SK-N-SH (cell line): ENCODE data around the gene XXYLT1. TPM values are rescaled to one million over a fixed set of nuclear protein-coding genes. Genes with fewer than 3 reads are reported as not detected.

Experiments
- CTCF ChIA-PET: fragments of 300-600, 350-600 bp; formaldehyde crosslinking; extraction: SDS; loops from one replicate; lab custom pipeline; 2021; lab: Yijun Ruan, JAX
- POLR2A ChIA-PET: fragments of 350-600 bp; sonication (Branson Sonifier 250); formaldehyde crosslinking; extraction: SDS; loops from one replicate; lab custom pipeline; 2020; ENCODE audit warnings: antibody characterized with exemption, inconsistent platforms; lab: Yijun Ruan, JAX
- DNase-seq: peaks from one replicate; pipeline ENCODE4 v3.0.0; 2012
- H2AFZ ChIP-seq: fragments of 200-600 bp; sonication (generic); 2 replicates; pipeline ENCODE4 v1.8.1; 2016; ENCODE audit warnings: antibody characterized with exemption, mild to moderate bottlenecking, low read depth
- H3F3A ChIP-seq: fragments of 200-600 bp; sonication (generic); replicated peaks from 2 replicates; pipeline ENCODE3; 2016; ENCODE audit warnings: antibody characterized with exemption, mild to moderate bottlenecking; ENCODE audit not compliant: insufficient read depth
- H3K27ac ChIP-seq, 2 experiments: fragments of 200-500 bp in 1 of 2; fragments of 200-600 bp in 1 of 2; sonication (Bioruptor generic) in 1 of 2; sonication (generic), shearing (Covaris generic) in 1 of 2; 2 replicates each; pipeline versions ENCODE4 v1.5.1 to v1.6.1; 2014 to 2016; ENCODE audit warnings: low read depth in 2 of 2, inconsistent platforms in 1 of 2, low read length in 1 of 2, mild to moderate bottlenecking in 1 of 2, mixed read lengths in 1 of 2
- H3K27me3 ChIP-seq: fragments of 200-600 bp; sonication (generic), shearing (Covaris generic); 2 replicates; pipeline ENCODE4 v1.6.1; 2016; ENCODE audit warnings: mixed run types; ENCODE audit not compliant: insufficient read depth
- H3K36me3 ChIP-seq, 2 experiments: fragments of 200-500 bp in 1 of 2; fragments of 200-600 bp in 1 of 2; sonication (Bioruptor generic) in 1 of 2; sonication (generic) in 1 of 2; replicated peaks in 1 of 2; 2 replicates each; pipeline versions ENCODE3 to v1.5.1; 2014 to 2016; ENCODE audit warnings: low read length in 1 of 2, mild to moderate bottlenecking in 1 of 2; ENCODE audit not compliant: insufficient read depth in 2 of 2, control insufficient read depth in 1 of 2
- H3K4me1 ChIP-seq, 2 experiments: fragments of 200-500 bp in 1 of 2; fragments of 200-600 bp in 1 of 2; sonication (Bioruptor generic) in 1 of 2; sonication (generic), shearing (Covaris generic) in 1 of 2; 2 replicates each; pipeline versions ENCODE4 v1.5.1 to v1.6.1; 2014 to 2016; ENCODE audit warnings: low read depth in 1 of 2, low read length in 1 of 2, mixed run types in 1 of 2; ENCODE audit not compliant: insufficient read depth in 2 of 2, control insufficient read depth in 1 of 2
- H3K4me2 ChIP-seq: fragments of 200-600 bp; sonication (generic), shearing (Covaris generic); 2 replicates; pipeline ENCODE4 v1.6.1; 2017; ENCODE audit warnings: mixed run types
- H3K4me3 ChIP-seq, 2 experiments: fragments of 200-500 bp in 1 of 2; fragments of 200-600 bp in 1 of 2; sonication (Bioruptor generic) in 1 of 2; sonication (generic), shearing (Covaris generic) in 1 of 2; 2 replicates each; pipeline versions ENCODE4 v1.5.1 to v1.8.1; 2014 to 2016; ENCODE audit warnings: low read depth in 2 of 2, inconsistent platforms in 1 of 2, low read length in 1 of 2, mild to moderate bottlenecking in 1 of 2, mixed read lengths in 1 of 2, moderate library complexity in 1 of 2
- H3K79me2 ChIP-seq: fragments of 200-600 bp; sonication (generic); 2 replicates; pipeline ENCODE4 v1.8.1; 2017; ENCODE audit warnings: mild to moderate bottlenecking; ENCODE audit not compliant: insufficient read depth
- H3K9ac ChIP-seq: fragments of 200-600 bp; sonication (generic); 2 replicates; pipeline ENCODE4 v1.6.1; 2017; ENCODE audit warnings: mixed run types
- H3K9me2 ChIP-seq: fragments of 200-600 bp; sonication (generic); 2 replicates; pipeline ENCODE4 v1.6.1; 2017; ENCODE audit warnings: mixed run types
- H3K9me3 ChIP-seq: fragments of 200-600 bp; sonication (generic); 2 replicates; pipeline ENCODE4 v1.6.1; 2017; ENCODE audit warnings: mixed run types, mild to moderate bottlenecking, moderate library complexity
- H4K20me1 ChIP-seq: fragments of 200-600 bp; sonication (generic); 2 replicates; pipeline ENCODE4 v1.6.1; 2017; ENCODE audit warnings: mild to moderate bottlenecking, mixed run types; ENCODE audit not compliant: insufficient read depth
- CHD2 ChIP-seq: fragments of 150-350 bp; IDR thresholded peaks from 2 replicates; pipeline ENCODE4 v1.6.1; 2018; ENCODE audit warnings: low read length; ENCODE audit not compliant: partially characterized antibody
- CTCF ChIP-seq: fragments of 200-600 bp; sonication (generic); IDR thresholded peaks from 2 replicates; pipeline ENCODE4 v1.6.1; 2017; ENCODE audit warnings: antibody characterized with exemption, mild to moderate bottlenecking, moderate library complexity
- ELF1 ChIP-seq: IDR thresholded peaks from 2 replicates; pipeline ENCODE4 v1.4.0; 2012
- EP300 ChIP-seq, 2 experiments: IDR thresholded peaks; 2 replicates each; pipeline versions ENCODE4 v1.4.0 to v1.6.1; 2012; ENCODE audit warnings: borderline replicate concordance in 1 of 2, low read depth in 1 of 2, low read length in 1 of 2
- EZH2phosphoT487 ChIP-seq: fragments of 200-600 bp; sonication (generic); IDR thresholded peaks from 2 replicates; pipeline ENCODE4 v1.6.1; 2017; ENCODE audit warnings: low read depth, mixed run types, mild to moderate bottlenecking, antibody characterized with exemption, moderate library complexity, borderline replicate concordance
- FOSL2 ChIP-seq: IDR thresholded peaks from 2 replicates; pipeline ENCODE4 v1.4.0; 2012; ENCODE audit warnings: low read depth, mild to moderate bottlenecking, moderate library complexity, borderline replicate concordance
- FOXJ3 ChIP-seq: sonication (generic); formaldehyde crosslinking; IDR thresholded peaks from 2 replicates; pipeline ENCODE4 v1.5.1; 2020; ENCODE audit warnings: mild to moderate bottlenecking, missing genetic modification reagents
- FOXM1 ChIP-seq: IDR thresholded peaks from 2 replicates; pipeline ENCODE4 v1.4.0; 2012; ENCODE audit warnings: low read depth, mild to moderate bottlenecking
- GABPA ChIP-seq: IDR thresholded peaks from 2 replicates; pipeline ENCODE4 v1.4.0; 2012; ENCODE audit warnings: low read depth, mild to moderate bottlenecking
- GATA2 ChIP-seq: sonication (generic); formaldehyde crosslinking; IDR thresholded peaks from 2 replicates; pipeline ENCODE4 v1.5.0; 2020; ENCODE audit warnings: mild to moderate bottlenecking, missing genetic modification reagents
- IRF3 ChIP-seq: fragments of 150-350 bp; IDR thresholded peaks from 2 replicates; pipeline ENCODE4 v1.6.1; 2016; ENCODE audit warnings: mild to moderate bottlenecking, low read depth, low read length
- JUND ChIP-seq: IDR thresholded peaks from 2 replicates; pipeline ENCODE4 v1.4.0; 2012
- MAX ChIP-seq: IDR thresholded peaks from 2 replicates; pipeline ENCODE4 v1.4.0; 2012; ENCODE audit warnings: low read depth
- MXI1 ChIP-seq: IDR thresholded peaks from 2 replicates; pipeline ENCODE4 v1.6.1; 2012; ENCODE audit warnings: mild to moderate bottlenecking, low read depth, low read length, improper control_type of control experiment
- NFIC ChIP-seq: IDR thresholded peaks from 2 replicates; pipeline ENCODE4 v1.4.0; 2012; ENCODE audit warnings: borderline replicate concordance
- NRF1 ChIP-seq: IDR thresholded peaks from 2 replicates; pipeline ENCODE4 v1.6.1; 2012; ENCODE audit warnings: low read depth, mild to moderate bottlenecking, low read length
- PBX3 ChIP-seq: IDR thresholded peaks from 2 replicates; pipeline ENCODE4; 2012
- POLR2AphosphoS5 ChIP-seq: IDR thresholded peaks from 2 replicates; pipeline ENCODE4 v1.6.1; 2012; ENCODE audit warnings: low read depth, low read length
- RAD21 ChIP-seq: IDR thresholded peaks from 2 replicates; pipeline ENCODE4 v1.6.1; 2012; ENCODE audit warnings: mild to moderate bottlenecking, low read length
- RCOR1 ChIP-seq: fragments of 150-350 bp; IDR thresholded peaks from 2 replicates; pipeline ENCODE4 v1.6.1; 2017; ENCODE audit warnings: antibody characterized with exemption, low read length
- RFX5 ChIP-seq: IDR thresholded peaks from 2 replicates; pipeline ENCODE4 v1.6.1; 2012; ENCODE audit warnings: mild to moderate bottlenecking, improper control_type of control experiment, low read length
- RXRA ChIP-seq: IDR thresholded peaks from 2 replicates; pipeline ENCODE4 v1.4.0; 2012; ENCODE audit warnings: low read depth, mild to moderate bottlenecking, borderline replicate concordance
- TAF1 ChIP-seq: IDR thresholded peaks from 2 replicates; pipeline ENCODE4 v1.6.1; 2012; ENCODE audit warnings: low read depth, mild to moderate bottlenecking, low read length, moderate library complexity, borderline replicate concordance
- USF2 ChIP-seq: fragments of 150-350 bp; IDR thresholded peaks from 2 replicates; pipeline ENCODE4 v1.6.1; 2017; ENCODE audit warnings: antibody characterized with exemption, low read length, low read depth, borderline replicate concordance
- WGBS: methylation state at CpG from one replicate; pipeline ENCODE4 v1.1.6; 2017; ENCODE audit warnings: low lambda C conversion rate; 5-methylcytosine and 5-hydroxymethylcytosine counted together
- polyA plus RNA-seq, 3 experiments: library from polyadenylated mRNA; depleted of rRNA; stranded (reverse); fragments of >200 nt; gene quantifications; 2 replicates each; pipeline ENCODE4 v1.2.3, GENCODE V29; 2012

XXYLT1 gene
- polyA plus RNA-seq, 1 of the 3 experiments (the other 2 are of a cell fraction), result 22.6 TPM

GRCh38 chr3:195248281-195248680, 22.7 kb downstream of the XXYLT1 start:
- H3K9me2 ChIP-seq, result no peaks in the 10 kb centered on the region
- peaks cover 4% of the 10 kb centered on the region for H3F3A ChIP-seq
- no peaks in the 10 kb centered on the region for H3K36me3 ChIP-seq
- DNase-seq, result no peak
- H3K9me3 ChIP-seq, result no peaks in the 10 kb centered on the region
- H3K79me2 ChIP-seq, result peaks cover 43% of the 10 kb centered on the region
- no peak overlapping the region for H3K4me3 ChIP-seq
- peaks cover 13 to 66% of the 10 kb centered on the region in 2 experiments for H3K4me1 ChIP-seq
- ChIA-PET CTCF (interaction anchor here (0.7 kb wide), 1 partner anchor 577 kb away, joined by 3 read pairs; the partner anchor contains the start of gene LSG1), POLR2A (no interaction called here)
- H2AFZ ChIP-seq, result no peak overlapping the region
- WGBS, result 95% methylated on average over 8 of the region's 8 CpGs
- no peak overlapping the region for H3K27ac ChIP-seq
- H3K9ac ChIP-seq, result no peak overlapping the region
- H4K20me1 ChIP-seq, result 0 out of 2 replicates have a peak, but pooled peaks cover 3% of the 10 kb centered on the region
- H3K4me2 ChIP-seq, result no peak overlapping the region
- TF ChIP-seq FOSL2 (no peak), FOXM1 (no peak), JUND (no peak), RAD21 (no peak), CTCF (no peak), EP300 (IDR thresholded peaks at IDR 0.05; ENCODE audit: borderline replicate concordance in 1 of 2, low read depth in 1 of 2, low read length in 1 of 2) (no peak), RXRA (no peak), EZH2phosphoT487 (no peak), FOXJ3 (no peak), POLR2AphosphoS5 (no peak), MAX (no peak)
- no peaks in the 10 kb centered on the region for H3K27me3 ChIP-seq

- Histone ChIP-seq H3K36me3 (no peaks in the 10 kb centered on the region), H4K20me1 (0 out of 2 replicates have a peak, but pooled peaks cover 3% of the 10 kb centered on the region), H2AFZ (no peak overlapping the region), H3K9me3 (no peaks in the 10 kb centered on the region), H3F3A (peaks cover under 1% of the 10 kb centered on the region), H3K27me3 (no peaks in the 10 kb centered on the region), H3K9me2 (no peaks in the 10 kb centered on the region), H3K9ac (no peak overlapping the region), H3K27ac (no peak overlapping the region; a peak in 1 of 4 replicates), H3K4me1 (peaks cover 8 to 62% of the 10 kb centered on the region in 2 experiments), H3K4me2 (no peak overlapping the region), H3K4me3 (no peak overlapping the region), H3K79me2 (peaks cover 42% of the 10 kb centered on the region)
- POLR2A ChIA-PET, result interaction anchor here (0.7 kb wide), 1 partner anchor 149 kb away, joined by 3 read pairs; no protein-coding TSS in a partner anchor
- DNase-seq, result no peak
- CTCF ChIA-PET, result no interaction called here
- 89% methylated on average over 7 of the region's 8 CpGs for WGBS
- no peak for TF ChIP-seq IRF3
- no peak for TF ChIP-seq RFX5
- TF ChIP-seq ELF1, result no peak
- no peak for TF ChIP-seq RCOR1
- no peak for TF ChIP-seq RXRA
- no peak for TF ChIP-seq USF2
- TF ChIP-seq FOXM1, result no peak
- no peak for TF ChIP-seq MAX
- no peak for TF ChIP-seq MXI1
- no peak for TF ChIP-seq TAF1
- TF ChIP-seq EP300 (IDR thresholded peaks at IDR 0.05; ENCODE audit: borderline replicate concordance in 1 of 2, low read depth in 1 of 2, low read length in 1 of 2), result no peak
- TF ChIP-seq RAD21, result no peak
- no peak for TF ChIP-seq NRF1
- no peak for TF ChIP-seq GABPA
- no peak for TF ChIP-seq CHD2
- TF ChIP-seq GATA2, result no peak
- no peak for TF ChIP-seq NFIC
- TF ChIP-seq PBX3, result no peak
Observed at GRCh38 chr3:195247863-195248189, 23.1 kb downstream of the XXYLT1 start.
